Gastroesophageal sphincter (tissue), 4 donors: ENCODE data around the gene ANO9. TPM values are rescaled to one million over a fixed set of nuclear protein-coding genes. Genes with fewer than 3 reads are reported as not detected.

Source experiments
- ATAC-seq: fragments of 150-250 bp; one replicate; pipeline ENCODE4 v1.9.1; 2016; ENCODE audit warnings: mild to moderate bottlenecking, moderate library complexity
- H3K27ac ChIP-seq, 4 donors: fragments of 200-600 bp; sonication (generic) in 3 of 4; 1 replicate in 3 of 4; 2 replicates in 1 of 4; pipeline ENCODE4 v1.5.1; 2016 to 2019
- H3K27me3 ChIP-seq: fragments of 200-600 bp; sonication (generic); one replicate; pipeline ENCODE4 v1.5.1; 2019
- H3K36me3 ChIP-seq, 2 donors: fragments of 200-600 bp; sonication (generic); one replicate each; pipeline ENCODE4 v1.5.1; 2019; ENCODE audit warnings: control low read depth in 1 of 2
- H3K4me1 ChIP-seq, 3 donors: fragments of 200-600 bp; sonication (generic); 1 replicate in 2 of 3; 2 replicates in 1 of 3; pipeline ENCODE4 v1.5.1; 2016 to 2019; ENCODE audit warnings: control low read depth in 2 of 3
- H3K4me3 ChIP-seq, 2 donors: fragments of 200-600 bp; sonication (generic); one replicate each; pipeline ENCODE4 v1.5.1; 2019; ENCODE audit warnings: mild to moderate bottlenecking in 1 of 2, moderate library complexity in 1 of 2
- H3K9me3 ChIP-seq, 3 donors: fragments of 200-600 bp; sonication (generic); one replicate each; pipeline ENCODE4 v1.5.1; 2017 to 2019; ENCODE audit warnings: control low read depth in 2 of 3
- CTCF ChIP-seq, 4 experiments: fragments of 200-600 bp in 2 of 4; fragments of 450-650 bp in 2 of 4; sonication (generic) in 1 of 4; IDR thresholded peaks; one replicate each; pipeline ENCODE4 v1.5.1; 2017 to 2019; ENCODE audit warnings: antibody characterized with exemption in 4 of 4, mild to moderate bottlenecking in 2 of 4, moderate library complexity in 2 of 4
- EP300 ChIP-seq: sonication (generic); formaldehyde crosslinking; IDR thresholded peaks from one replicate; pipeline ENCODE4 v1.6.1; 2017; ENCODE audit warnings: antibody characterized with exemption, mild to moderate bottlenecking
- POLR2A ChIP-seq, 2 donors: fragments of 450-650 bp; IDR thresholded peaks; one replicate each; pipeline ENCODE4 v1.6.1; 2017; ENCODE audit warnings: antibody characterized with exemption in 2 of 2, mild to moderate bottlenecking in 2 of 2, moderate library complexity in 1 of 2
- POLR2AphosphoS5 ChIP-seq: sonication (generic); formaldehyde crosslinking; IDR thresholded peaks from one replicate; pipeline ENCODE4 v1.6.1; 2017; ENCODE audit warnings: antibody characterized with exemption
- WGBS, 2 donors: methylation state at CpG; one replicate each; pipeline ENCODE4 v1.1.5; 2018; ENCODE audit warnings: low coverage in 1 of 2; 5-methylcytosine and 5-hydroxymethylcytosine counted together
- total RNA-seq, 4 donors: library from RNA; depleted of rRNA; stranded (reverse); fragments of >200 nt; gene quantifications; one replicate each; pipeline ENCODE4 v1.1.0, GENCODE V29; 2016

The ANO9 gene
- total RNA-seq, 4 donors from 2014 or later, result 0.22 to 0.94 (median 0.47) TPM; not detected in 1

- no peak for ATAC-seq
- no CpG with 5 or more reads among the region's 16 CpGs for WGBS, 2 donors
- Histone ChIP-seq H3K9me3 (no peaks in the 10 kb centered on the region), H3K36me3 (peaks cover 0 to 69% of the 10 kb centered on the region in 2 donors), H3K4me3 (no peak overlapping the region), H3K27ac (no peak overlapping the region), H3K4me1 (no peaks in the 10 kb centered on the region), H3K27me3 (no peaks in the 10 kb centered on the region)
- TF ChIP-seq POLR2AphosphoS5, result no peak
- no peak for TF ChIP-seq CTCF (IDR thresholded peaks at IDR 0.05)
- no peak for TF ChIP-seq POLR2A (IDR thresholded peaks at IDR 0.05)
- TF ChIP-seq EP300, result no peak
Measured at GRCh38 chr11:462107-462890, 20.5 kb upstream of the ANO9 start.

GRCh38 chr11:461626-462025, 19.8 kb upstream of the ANO9 start:
- no peak for TF ChIP-seq POLR2A (IDR thresholded peaks at IDR 0.05)
- no peak for TF ChIP-seq POLR2AphosphoS5
- TF ChIP-seq EP300, result no peak
- TF ChIP-seq CTCF (IDR thresholded peaks at IDR 0.05), result no peak
- no peaks in the 10 kb centered on the region for H3K4me1 ChIP-seq
- no peak for ATAC-seq
- no peak overlapping the region for H3K27ac ChIP-seq
- no peaks in the 10 kb centered on the region for H3K9me3 ChIP-seq
- H3K4me3 ChIP-seq, result no peak overlapping the region
- WGBS, 2 donors, result no CpG with 5 or more reads among the region's 9 CpGs
- peaks cover 0 to 70% of the 10 kb centered on the region in 2 donors for H3K36me3 ChIP-seq
- no peaks in the 10 kb centered on the region for H3K27me3 ChIP-seq

- H3K4me3 ChIP-seq, result no peak overlapping the region
- no peak overlapping the region for H3K27ac ChIP-seq
- 80 to 100% methylated on average over 1 of the region's 41 CpGs for WGBS, 2 donors
- peaks cover 0 to 71% of the 10 kb centered on the region in 2 donors for H3K36me3 ChIP-seq
- no peaks in the 10 kb centered on the region for H3K27me3 ChIP-seq
- TF ChIP-seq CTCF (IDR thresholded peaks at IDR 0.05) (no peak), EP300 (no peak), POLR2AphosphoS5 (no peak), POLR2A (IDR thresholded peaks at IDR 0.05) (no peak)
- no peaks in the 10 kb centered on the region for H3K4me1 ChIP-seq
- no peaks in the 10 kb centered on the region for H3K9me3 ChIP-seq
- no peak for ATAC-seq
Measured at GRCh38 chr11:460331-461199, 18.8 kb upstream of the ANO9 start.

GRCh38 chr11:459511-460220, 17.9 kb upstream of the ANO9 start:
- no peak for ATAC-seq
- no peak for TF ChIP-seq CTCF (IDR thresholded peaks at IDR 0.05)
- TF ChIP-seq POLR2AphosphoS5, result no peak
- no peak for TF ChIP-seq POLR2A (IDR thresholded peaks at IDR 0.05)
- no peak for TF ChIP-seq EP300
- no peaks in the 10 kb centered on the region for H3K9me3 ChIP-seq
- H3K36me3 ChIP-seq, result peaks cover 0 to 62% of the 10 kb centered on the region in 2 donors
- H3K4me1 ChIP-seq, result no peaks in the 10 kb centered on the region
- no peak overlapping the region for H3K4me3 ChIP-seq
- WGBS, 2 donors, result 98% methylated on average over 6 of the region's 24 CpGs; no CpG with 5 or more reads in 1 of the 2 donors
- no peak overlapping the region for H3K27ac ChIP-seq
- no peaks in the 10 kb centered on the region for H3K27me3 ChIP-seq
